GM12878 (cell line): ENCODE data around the gene ABHD12B. TPM values are rescaled to one million over a fixed set of nuclear protein-coding genes. Genes with fewer than 3 reads are reported as not detected.

Source experiments
- ATF7 ChIP-seq: fragments of 450-650 bp; IDR thresholded peaks from 2 replicates; pipeline ENCODE4 v1.6.1; 2016; ENCODE audit warnings: low read depth, mild to moderate bottlenecking
- EGR1 ChIP-seq, 2 experiments: IDR thresholded peaks; 1 replicate in 1 of 2; 2 replicates in 1 of 2; pipeline ENCODE4 v1.6.1; 2011 to 2012; ENCODE audit warnings: low read depth in 2 of 2, low read length in 2 of 2, borderline replicate concordance in 1 of 2, mild to moderate bottlenecking in 1 of 2, moderate library complexity in 1 of 2
- ESRRA ChIP-seq: IDR thresholded peaks from 2 replicates; pipeline ENCODE4 v1.6.1; 2012; ENCODE audit warnings: mild to moderate bottlenecking, low read length, improper control_type of control experiment
- HCFC1 ChIP-seq: fragments of 150-350 bp; IDR thresholded peaks from 2 replicates; pipeline ENCODE4 v1.6.1; 2014; ENCODE audit warnings: low read length
- HDAC2 ChIP-seq: fragments of 200-600 bp; sonication (generic); IDR thresholded peaks from 2 replicates; pipeline ENCODE4 v1.6.1; 2017
- HDGF ChIP-seq: fragments of 450-650 bp; IDR thresholded peaks from 2 replicates; pipeline ENCODE4 v1.6.1; 2016; ENCODE audit warnings: antibody characterized with exemption
- IKZF2 ChIP-seq, 2 experiments: fragments of 450-650 bp; IDR thresholded peaks; 2 replicates each; pipeline ENCODE4 v1.6.1; 2017; ENCODE audit warnings: mild to moderate bottlenecking in 2 of 2, moderate library complexity in 2 of 2
- IRF4 ChIP-seq: IDR thresholded peaks from 2 replicates; pipeline ENCODE4 v1.6.1; 2011; ENCODE audit warnings: low read depth, low read length
- KLF5 ChIP-seq: fragments of 450-650 bp; IDR thresholded peaks from 2 replicates; pipeline ENCODE4 v1.6.1; 2014; ENCODE audit warnings: mild to moderate bottlenecking; ENCODE audit not compliant: partially characterized antibody
- MTA2 ChIP-seq: fragments of 450-650 bp; IDR thresholded peaks from 2 replicates; pipeline ENCODE4 v1.6.1; 2016; ENCODE audit warnings: low read depth, mild to moderate bottlenecking, moderate library complexity
- MYB ChIP-seq: fragments of 150-350 bp; IDR thresholded peaks from 2 replicates; pipeline ENCODE4 v1.6.1; 2014; ENCODE audit warnings: mild to moderate bottlenecking, low read depth, low read length, borderline replicate concordance
- NBN ChIP-seq: fragments of 450-650 bp; IDR thresholded peaks from 2 replicates; pipeline ENCODE4 v1.6.1; 2016
- PAX5 ChIP-seq: IDR thresholded peaks from 2 replicates; pipeline ENCODE4 v1.6.1; 2011; ENCODE audit warnings: low read depth, low read length, borderline replicate concordance
- POLR2AphosphoS2 ChIP-seq: IDR thresholded peaks from 2 replicates; pipeline ENCODE4 v1.6.1; 2011; ENCODE audit warnings: low read depth, mild to moderate bottlenecking, low read length, improper control_type of control experiment, moderate library complexity
- RFX5 ChIP-seq: IDR thresholded peaks from 2 replicates; pipeline ENCODE4 v1.6.1; 2011; ENCODE audit warnings: low read depth, low read length, improper control_type of control experiment
- SIX5 ChIP-seq: IDR thresholded peaks from 2 replicates; pipeline ENCODE4 v1.6.1; 2011; ENCODE audit warnings: mild to moderate bottlenecking, low read depth, low read length, moderate library complexity; ENCODE audit not compliant: severe bottlenecking
- SMAD5 ChIP-seq: IDR thresholded peaks from 2 replicates; pipeline ENCODE4 v1.6.1; 2016; ENCODE audit warnings: antibody characterized with exemption, low read depth
- SUPT20H ChIP-seq: IDR thresholded peaks from 2 replicates; pipeline ENCODE4 v1.6.1; 2011; ENCODE audit warnings: low read depth, mild to moderate bottlenecking, low read length, moderate library complexity, borderline replicate concordance; ENCODE audit not compliant: control insufficient read depth
- WRNIP1 ChIP-seq: IDR thresholded peaks from 2 replicates; pipeline ENCODE4 v1.6.1; 2011; ENCODE audit warnings: low read depth, low read length, improper control_type of control experiment, borderline replicate concordance
- ZNF622 ChIP-seq: fragments of 450-650 bp; IDR thresholded peaks from 2 replicates; pipeline ENCODE4 v1.6.1; 2017; ENCODE audit warnings: mild to moderate bottlenecking, inconsistent platforms
- ZSCAN29 ChIP-seq: fragments of 450-650 bp; IDR thresholded peaks from 2 replicates; pipeline ENCODE4 v1.6.1; 2017; ENCODE audit warnings: mild to moderate bottlenecking, moderate library complexity
- polyA plus RNA-seq, 11 experiments: library from polyadenylated mRNA; depleted of rRNA in 4 of 11; unstranded in 6 of 11; stranded (reverse) in 5 of 11; fragments of >200 nt; fragmentation: Nextera tagmentation in 4 of 11; fragmentation: Illumina TruSeq in 1 of 11; extraction: Ambion mirVana in 4 of 11; extraction: Trizol in 1 of 11; gene quantifications; 1 replicate in 1 of 11; 2 replicates in 10 of 11; pipeline versions ENCODE4 v1.2.1 to v1.2.3, GENCODE V29; 2011 to 2016; ENCODE audit warnings: inconsistent platforms in 2 of 11, missing spikeins in 2 of 11, low read depth in 1 of 11
- total RNA-seq, 4 experiments: library from RNA; depleted of rRNA in 3 of 4; stranded (reverse); fragments of >200 nt in 3 of 4; fragmentation: Illumina TruSeq in 1 of 4; extraction: Trizol in 1 of 4; gene quantifications; 2 replicates each; pipeline versions ENCODE4 v1.2.1 to v1.2.3, GENCODE V29; 2013 to 2021
- TF ChIP-seq, protein P1 (sequence below), 3 experiments: IDR thresholded peaks in 2 of 3; conservative IDR thresholded peaks in 1 of 3; 2 replicates each; pipeline ENCODE4 v1.5.1; 2011; ENCODE audit warnings: low read depth in 3 of 3, low read length in 3 of 3, mild to moderate bottlenecking in 3 of 3, control low read depth in 2 of 3, moderate library complexity in 2 of 3, inconsistent platforms in 1 of 3, mixed read lengths in 1 of 3; ENCODE audit not compliant: control insufficient read depth in 2 of 3, insufficient read depth in 1 of 3; ENCODE audit errors: extremely low read depth in 1 of 3
- TF ChIP-seq, protein P2 (sequence below): IDR thresholded peaks from 2 replicates; pipeline ENCODE4 v1.6.1; 2012; ENCODE audit warnings: low read depth, low read length, improper control_type of control experiment
- TF ChIP-seq, protein P3 (sequence below): fragments of 450-650 bp; conservative IDR thresholded peaks from 2 replicates; pipeline ENCODE4 v1.6.1; 2017; ENCODE audit warnings: mild to moderate bottlenecking, moderate library complexity
- TF ChIP-seq, protein P4 (sequence below): fragments of 150-350 bp; IDR thresholded peaks from 2 replicates; pipeline ENCODE4 v1.6.1; 2016; ENCODE audit warnings: low read depth, low read length

The ABHD12B gene
- total and polyA plus RNA-seq, 10 of the 15 experiments (the other 5 are each of a cell fraction or from before 2014, with no cell fraction given), result not detected

DNA sequence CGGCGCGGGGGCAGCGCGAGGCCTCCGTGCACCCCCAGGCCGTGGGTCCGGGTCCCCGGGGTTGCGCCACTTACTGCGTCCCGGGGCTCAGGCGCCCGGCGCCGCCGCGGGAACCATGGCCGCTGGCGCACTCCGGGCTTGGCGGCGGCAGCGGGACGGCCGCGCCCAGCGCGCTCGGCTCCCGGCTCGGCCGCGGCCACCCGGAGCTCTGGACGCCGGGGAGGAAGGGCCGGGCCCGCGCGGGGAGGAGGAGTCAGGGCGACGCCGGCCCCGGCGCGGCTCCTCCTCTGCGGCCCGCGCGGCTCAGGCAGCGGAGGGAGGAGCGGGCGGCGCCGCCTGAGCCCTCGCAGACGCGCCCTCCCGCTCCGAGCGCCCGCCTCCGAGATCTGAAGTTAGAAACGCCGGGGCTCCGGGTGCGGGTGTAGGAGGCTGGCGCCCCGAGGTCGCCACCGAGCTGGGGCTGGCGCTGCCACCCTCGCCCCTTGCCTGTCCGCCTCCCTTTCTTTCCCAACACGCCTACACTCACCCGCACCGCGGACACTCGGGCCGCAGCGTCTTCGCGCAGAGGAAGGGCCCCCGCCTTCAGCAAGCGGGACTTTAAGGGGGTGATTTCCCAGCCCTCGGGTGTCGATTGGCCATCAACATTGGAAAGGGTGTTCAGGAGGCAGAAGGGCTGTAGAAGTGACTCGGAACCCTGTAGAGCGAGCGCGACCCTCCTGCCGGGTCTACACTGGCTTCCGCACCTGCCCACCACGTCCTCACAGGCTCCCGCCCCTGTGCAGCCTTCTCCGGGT, 40.7 kb upstream of the ABHD12B start, which contains the start of gene NIN (continued):
- TF ChIP-seq RFX5 (no peak), IKZF2 (IDR thresholded peaks at IDR 0.05) (peak; percentile 41 to 66; a peak in 3 of 4 replicates), ZSCAN29 (peak; percentile 92), KLF5 (no peak), IRF4 (no peak), HCFC1 (no peak), SIX5 (no peak), HDAC2 (no peak), SUPT20H (no peak), PAX5 (no peak), NBN (peak; percentile 90), MTA2 (peak; percentile 33; the same call in 1 of the 2 replicates), ESRRA (no peak), WRNIP1 (no peak), ZNF622 (no peak), POLR2AphosphoS2 (no peak), ATF7 (no peak), EGR1 (IDR thresholded peaks at IDR 0.05; ENCODE audit: borderline replicate concordance in 1 of 2, low read depth in 2 of 2, low read length in 2 of 2) (no peak), SMAD5 (no peak; the same call in 1 of the 2 replicates), HDGF (no peak), MYB (no peak)
- TF ChIP-seq, protein P1, sequence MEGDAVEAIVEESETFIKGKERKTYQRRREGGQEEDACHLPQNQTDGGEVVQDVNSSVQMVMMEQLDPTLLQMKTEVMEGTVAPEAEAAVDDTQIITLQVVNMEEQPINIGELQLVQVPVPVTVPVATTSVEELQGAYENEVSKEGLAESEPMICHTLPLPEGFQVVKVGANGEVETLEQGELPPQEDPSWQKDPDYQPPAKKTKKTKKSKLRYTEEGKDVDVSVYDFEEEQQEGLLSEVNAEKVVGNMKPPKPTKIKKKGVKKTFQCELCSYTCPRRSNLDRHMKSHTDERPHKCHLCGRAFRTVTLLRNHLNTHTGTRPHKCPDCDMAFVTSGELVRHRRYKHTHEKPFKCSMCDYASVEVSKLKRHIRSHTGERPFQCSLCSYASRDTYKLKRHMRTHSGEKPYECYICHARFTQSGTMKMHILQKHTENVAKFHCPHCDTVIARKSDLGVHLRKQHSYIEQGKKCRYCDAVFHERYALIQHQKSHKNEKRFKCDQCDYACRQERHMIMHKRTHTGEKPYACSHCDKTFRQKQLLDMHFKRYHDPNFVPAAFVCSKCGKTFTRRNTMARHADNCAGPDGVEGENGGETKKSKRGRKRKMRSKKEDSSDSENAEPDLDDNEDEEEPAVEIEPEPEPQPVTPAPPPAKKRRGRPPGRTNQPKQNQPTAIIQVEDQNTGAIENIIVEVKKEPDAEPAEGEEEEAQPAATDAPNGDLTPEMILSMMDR (IDR thresholded peaks at IDR 0.05 in 2 of 3, conservative IDR thresholded peaks at IDR 0.05 in 1 of 3; ENCODE audit: control insufficient read depth in 2 of 3, extremely low read depth in 1 of 3, insufficient read depth in 1 of 3, low read depth in 3 of 3, low read length in 3 of 3), result no peak
- TF ChIP-seq, protein P2, sequence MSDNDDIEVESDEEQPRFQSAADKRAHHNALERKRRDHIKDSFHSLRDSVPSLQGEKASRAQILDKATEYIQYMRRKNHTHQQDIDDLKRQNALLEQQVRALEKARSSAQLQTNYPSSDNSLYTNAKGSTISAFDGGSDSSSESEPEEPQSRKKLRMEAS, result no peak
- TF ChIP-seq, protein P3, sequence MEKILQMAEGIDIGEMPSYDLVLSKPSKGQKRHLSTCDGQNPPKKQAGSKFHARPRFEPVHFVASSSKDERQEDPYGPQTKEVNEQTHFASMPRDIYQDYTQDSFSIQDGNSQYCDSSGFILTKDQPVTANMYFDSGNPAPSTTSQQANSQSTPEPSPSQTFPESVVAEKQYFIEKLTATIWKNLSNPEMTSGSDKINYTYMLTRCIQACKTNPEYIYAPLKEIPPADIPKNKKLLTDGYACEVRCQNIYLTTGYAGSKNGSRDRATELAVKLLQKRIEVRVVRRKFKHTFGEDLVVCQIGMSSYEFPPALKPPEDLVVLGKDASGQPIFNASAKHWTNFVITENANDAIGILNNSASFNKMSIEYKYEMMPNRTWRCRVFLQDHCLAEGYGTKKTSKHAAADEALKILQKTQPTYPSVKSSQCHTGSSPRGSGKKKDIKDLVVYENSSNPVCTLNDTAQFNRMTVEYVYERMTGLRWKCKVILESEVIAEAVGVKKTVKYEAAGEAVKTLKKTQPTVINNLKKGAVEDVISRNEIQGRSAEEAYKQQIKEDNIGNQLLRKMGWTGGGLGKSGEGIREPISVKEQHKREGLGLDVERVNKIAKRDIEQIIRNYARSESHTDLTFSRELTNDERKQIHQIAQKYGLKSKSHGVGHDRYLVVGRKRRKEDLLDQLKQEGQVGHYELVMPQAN, result peak; percentile 76
- TF ChIP-seq, protein P4, sequence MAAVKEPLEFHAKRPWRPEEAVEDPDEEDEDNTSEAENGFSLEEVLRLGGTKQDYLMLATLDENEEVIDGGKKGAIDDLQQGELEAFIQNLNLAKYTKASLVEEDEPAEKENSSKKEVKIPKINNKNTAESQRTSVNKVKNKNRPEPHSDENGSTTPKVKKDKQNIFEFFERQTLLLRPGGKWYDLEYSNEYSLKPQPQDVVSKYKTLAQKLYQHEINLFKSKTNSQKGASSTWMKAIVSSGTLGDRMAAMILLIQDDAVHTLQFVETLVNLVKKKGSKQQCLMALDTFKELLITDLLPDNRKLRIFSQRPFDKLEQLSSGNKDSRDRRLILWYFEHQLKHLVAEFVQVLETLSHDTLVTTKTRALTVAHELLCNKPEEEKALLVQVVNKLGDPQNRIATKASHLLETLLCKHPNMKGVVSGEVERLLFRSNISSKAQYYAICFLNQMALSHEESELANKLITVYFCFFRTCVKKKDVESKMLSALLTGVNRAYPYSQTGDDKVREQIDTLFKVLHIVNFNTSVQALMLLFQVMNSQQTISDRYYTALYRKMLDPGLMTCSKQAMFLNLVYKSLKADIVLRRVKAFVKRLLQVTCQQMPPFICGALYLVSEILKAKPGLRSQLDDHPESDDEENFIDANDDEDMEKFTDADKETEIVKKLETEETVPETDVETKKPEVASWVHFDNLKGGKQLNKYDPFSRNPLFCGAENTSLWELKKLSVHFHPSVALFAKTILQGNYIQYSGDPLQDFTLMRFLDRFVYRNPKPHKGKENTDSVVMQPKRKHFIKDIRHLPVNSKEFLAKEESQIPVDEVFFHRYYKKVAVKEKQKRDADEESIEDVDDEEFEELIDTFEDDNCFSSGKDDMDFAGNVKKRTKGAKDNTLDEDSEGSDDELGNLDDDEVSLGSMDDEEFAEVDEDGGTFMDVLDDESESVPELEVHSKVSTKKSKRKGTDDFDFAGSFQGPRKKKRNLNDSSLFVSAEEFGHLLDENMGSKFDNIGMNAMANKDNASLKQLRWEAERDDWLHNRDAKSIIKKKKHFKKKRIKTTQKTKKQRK, result no peak
